GM12878 (cell line): Measurements from ENCODE around the gene USP12.

Source experiments
- ATF2 ChIP-seq: IDR thresholded peaks from 2 replicates; pipeline ENCODE4 v1.6.1; 2012; ENCODE audit warnings: low read length, inconsistent platforms
- CTCF ChIP-seq, 3 experiments: IDR thresholded peaks in 2 of 3; conservative IDR thresholded peaks in 1 of 3; 2 replicates each; pipeline ENCODE4 v1.5.1; 2011; ENCODE audit warnings: low read depth in 3 of 3, low read length in 3 of 3, mild to moderate bottlenecking in 3 of 3, control low read depth in 2 of 3, moderate library complexity in 2 of 3, inconsistent platforms in 1 of 3, mixed read lengths in 1 of 3; ENCODE audit not compliant: control insufficient read depth in 2 of 3, insufficient read depth in 1 of 3; ENCODE audit errors: extremely low read depth in 1 of 3
- SMARCA5 ChIP-seq: fragments of 450-650 bp; IDR thresholded peaks from 2 replicates; pipeline ENCODE4 v1.6.1; 2017; ENCODE audit warnings: mild to moderate bottlenecking
- SMC3 ChIP-seq: IDR thresholded peaks from 2 replicates; pipeline ENCODE4 v1.6.1; 2011; ENCODE audit warnings: low read length, improper control_type of control experiment, borderline replicate concordance
- ZBTB33 ChIP-seq: fragments of 450-650 bp; IDR thresholded peaks from 2 replicates; pipeline ENCODE4 v1.6.1; 2017; ENCODE audit warnings: mild to moderate bottlenecking

GRCh38 chr13:27151798-27152599 is 19.6 kb downstream of the USP12 start:
- TF ChIP-seq ATF2 = no peak
- no peak for TF ChIP-seq SMC3
- TF ChIP-seq CTCF (IDR thresholded peaks at IDR 0.05 in 2 of 3, conservative IDR thresholded peaks at IDR 0.05 in 1 of 3; ENCODE audit: control insufficient read depth in 2 of 3, extremely low read depth in 1 of 3, insufficient read depth in 1 of 3, low read depth in 3 of 3, low read length in 3 of 3) = no peak
- TF ChIP-seq ZBTB33 = no peak
- TF ChIP-seq SMARCA5 = no peak
